ENCODE measurements around the gene SLC39A3. TPM values are rescaled to one million over a fixed set of nuclear protein-coding genes. Genes with fewer than 3 reads are reported as not detected.

SLC39A3 gene
- total RNA-seq, 1 donor from 2014 or later = 22.6 TPM

DNA sequence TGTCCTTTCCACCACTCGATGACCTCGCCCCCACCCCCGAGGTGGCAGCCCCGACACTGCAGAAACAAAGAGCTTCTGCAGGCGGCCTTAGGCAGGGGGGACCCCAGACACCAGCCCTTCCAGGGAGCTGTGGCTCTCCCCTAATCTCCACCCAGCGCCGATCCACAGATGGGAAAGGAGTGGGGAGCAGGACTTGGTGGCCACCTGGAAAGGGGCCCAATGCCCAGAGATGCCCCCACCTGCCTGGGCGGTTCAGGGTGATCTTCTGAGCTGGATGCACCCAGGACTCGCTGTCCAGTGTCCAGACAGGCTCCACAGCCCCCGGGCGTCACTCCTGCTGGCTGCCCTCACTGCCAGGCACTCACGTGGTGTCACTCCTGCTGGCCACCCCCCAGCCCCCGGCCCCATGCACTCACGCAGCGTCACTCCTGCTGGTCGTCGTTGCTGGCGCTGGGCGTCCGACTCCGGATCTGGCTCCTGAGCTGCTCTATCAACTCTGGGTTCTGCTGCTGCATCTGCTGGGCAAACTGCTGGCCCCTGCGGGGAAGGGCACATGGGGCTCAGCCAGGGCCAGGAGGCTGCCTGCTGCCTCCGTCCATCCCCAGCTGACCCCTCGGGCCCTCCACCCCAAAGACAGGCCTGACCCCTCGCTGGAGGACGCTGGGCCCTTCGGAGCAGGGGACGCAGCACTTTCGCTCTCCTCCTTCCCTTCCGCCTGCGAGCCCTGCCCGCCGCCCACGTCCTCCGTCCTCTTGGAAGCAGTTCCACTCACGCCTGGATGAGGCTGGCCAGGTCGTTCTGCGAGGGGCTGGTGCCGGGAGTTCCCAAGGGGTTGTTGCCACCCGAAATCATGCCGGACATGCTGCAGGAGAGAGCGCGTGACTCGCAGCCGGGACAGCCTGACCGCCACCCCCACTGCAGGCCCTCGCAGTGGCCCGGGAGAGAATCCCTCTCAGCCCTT is 17.4 kb upstream of the SLC39A3 start:
- TF ChIP-seq, protein P1, sequence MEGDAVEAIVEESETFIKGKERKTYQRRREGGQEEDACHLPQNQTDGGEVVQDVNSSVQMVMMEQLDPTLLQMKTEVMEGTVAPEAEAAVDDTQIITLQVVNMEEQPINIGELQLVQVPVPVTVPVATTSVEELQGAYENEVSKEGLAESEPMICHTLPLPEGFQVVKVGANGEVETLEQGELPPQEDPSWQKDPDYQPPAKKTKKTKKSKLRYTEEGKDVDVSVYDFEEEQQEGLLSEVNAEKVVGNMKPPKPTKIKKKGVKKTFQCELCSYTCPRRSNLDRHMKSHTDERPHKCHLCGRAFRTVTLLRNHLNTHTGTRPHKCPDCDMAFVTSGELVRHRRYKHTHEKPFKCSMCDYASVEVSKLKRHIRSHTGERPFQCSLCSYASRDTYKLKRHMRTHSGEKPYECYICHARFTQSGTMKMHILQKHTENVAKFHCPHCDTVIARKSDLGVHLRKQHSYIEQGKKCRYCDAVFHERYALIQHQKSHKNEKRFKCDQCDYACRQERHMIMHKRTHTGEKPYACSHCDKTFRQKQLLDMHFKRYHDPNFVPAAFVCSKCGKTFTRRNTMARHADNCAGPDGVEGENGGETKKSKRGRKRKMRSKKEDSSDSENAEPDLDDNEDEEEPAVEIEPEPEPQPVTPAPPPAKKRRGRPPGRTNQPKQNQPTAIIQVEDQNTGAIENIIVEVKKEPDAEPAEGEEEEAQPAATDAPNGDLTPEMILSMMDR (IDR thresholded peaks at IDR 0.05; ENCODE audit: borderline replicate concordance) = no peak
- no peak for DNase-seq
- no peaks in the 10 kb centered on the region for H3K27me3 ChIP-seq (ENCODE audit: low read depth)
- no peaks in the 10 kb centered on the region for H3K4me1 ChIP-seq
- no peak overlapping the region for H3K4me3 ChIP-seq
- peaks cover 91% of the 10 kb centered on the region for H3K36me3 ChIP-seq
- H3K27ac ChIP-seq (replicated peaks) = no peak overlapping the region
- no peaks in the 10 kb centered on the region for H3K9me3 ChIP-seq (replicated peaks)
- intact Hi-C loops (cut with micrococcal nuclease) = no loop called here

DNA sequence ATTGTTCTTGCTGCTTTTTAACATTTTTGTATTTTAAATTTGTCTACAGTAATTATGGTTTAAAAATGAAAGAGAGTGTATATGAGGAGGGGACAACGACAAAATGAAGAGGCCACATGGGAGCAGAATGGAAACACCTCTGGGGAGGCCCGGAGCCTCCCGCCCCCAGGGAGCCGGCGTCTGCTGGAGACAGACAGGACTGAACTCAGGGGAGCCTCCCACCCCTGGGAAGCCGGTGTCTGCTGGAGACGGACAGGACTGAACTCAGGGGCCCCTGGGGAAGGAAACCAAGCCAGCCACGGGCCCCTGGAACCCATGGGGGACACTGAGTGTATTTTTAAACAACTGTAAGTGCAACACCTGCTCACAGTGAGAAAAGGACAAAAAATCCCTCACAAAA is 16.7 kb upstream of the SLC39A3 start:
- peaks cover 85% of the 10 kb centered on the region for H3K36me3 ChIP-seq
- no peaks in the 10 kb centered on the region for H3K27me3 ChIP-seq (ENCODE audit: low read depth)
- no peak for DNase-seq
- TF ChIP-seq, protein P1 (IDR thresholded peaks at IDR 0.05; ENCODE audit: borderline replicate concordance) = no peak
- H3K27ac ChIP-seq (replicated peaks) = no peak overlapping the region
- H3K4me3 ChIP-seq = no peak overlapping the region
- no peaks in the 10 kb centered on the region for H3K9me3 ChIP-seq (replicated peaks)
- H3K4me1 ChIP-seq = no peaks in the 10 kb centered on the region
- intact Hi-C loops (cut with micrococcal nuclease) = no loop called here

DNA sequence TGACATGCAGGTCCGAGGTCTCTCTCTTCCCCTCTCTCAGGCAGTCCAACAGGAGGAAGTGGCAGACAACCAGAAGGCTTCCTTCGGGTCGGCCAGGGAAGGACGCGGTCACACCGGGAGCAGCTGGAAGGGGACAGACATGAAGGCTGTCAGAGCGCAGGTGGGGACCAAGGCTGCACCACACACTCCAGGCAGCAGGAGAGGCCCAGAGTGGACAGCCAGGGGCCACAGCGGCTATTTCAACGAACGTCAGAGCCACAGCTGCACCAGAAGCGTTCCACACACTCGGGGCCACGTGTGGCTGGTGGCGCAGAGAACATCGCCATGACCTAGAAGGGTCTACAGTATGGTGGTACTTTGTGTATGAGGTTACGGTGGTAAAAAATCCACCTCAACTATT is 16.0 kb upstream of the SLC39A3 start:
- H3K27me3 ChIP-seq (ENCODE audit: low read depth) = no peaks in the 10 kb centered on the region
- intact Hi-C loops (cut with micrococcal nuclease) = no loop called here
- H3K4me3 ChIP-seq = no peak overlapping the region
- no peak for DNase-seq
- H3K27ac ChIP-seq (replicated peaks) = no peak overlapping the region
- TF ChIP-seq, protein P1 (IDR thresholded peaks at IDR 0.05; ENCODE audit: borderline replicate concordance) = no peak
- H3K4me1 ChIP-seq = no peaks in the 10 kb centered on the region
- no peaks in the 10 kb centered on the region for H3K9me3 ChIP-seq (replicated peaks)
- peaks cover 78% of the 10 kb centered on the region for H3K36me3 ChIP-seq

DNA sequence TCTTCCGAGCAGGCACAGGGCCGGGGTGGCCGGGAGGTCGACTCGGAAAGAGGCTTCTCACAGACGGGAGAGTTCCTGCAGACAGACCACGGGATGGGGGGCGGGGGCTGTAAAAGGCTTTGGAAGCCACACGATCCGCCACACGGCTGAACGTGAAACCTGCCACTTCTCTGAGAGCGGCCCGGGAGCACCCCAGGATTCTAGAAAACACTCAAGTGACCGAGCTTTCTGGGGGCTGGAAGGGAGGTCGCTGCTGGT is 15.6 kb upstream of the SLC39A3 start:
- Histone ChIP-seq H3K4me3 (no peak overlapping the region), H3K27me3 (ENCODE audit: low read depth) (no peaks in the 10 kb centered on the region), H3K9me3 (replicated peaks) (no peaks in the 10 kb centered on the region), H3K36me3 (peaks cover 74% of the 10 kb centered on the region), H3K27ac (replicated peaks) (no peak overlapping the region), H3K4me1 (no peaks in the 10 kb centered on the region)
- DNase-seq = no peak
- TF ChIP-seq, protein P1 (IDR thresholded peaks at IDR 0.05; ENCODE audit: borderline replicate concordance) = no peak
- intact Hi-C loops (cut with micrococcal nuclease) = no loop called here

DNA sequence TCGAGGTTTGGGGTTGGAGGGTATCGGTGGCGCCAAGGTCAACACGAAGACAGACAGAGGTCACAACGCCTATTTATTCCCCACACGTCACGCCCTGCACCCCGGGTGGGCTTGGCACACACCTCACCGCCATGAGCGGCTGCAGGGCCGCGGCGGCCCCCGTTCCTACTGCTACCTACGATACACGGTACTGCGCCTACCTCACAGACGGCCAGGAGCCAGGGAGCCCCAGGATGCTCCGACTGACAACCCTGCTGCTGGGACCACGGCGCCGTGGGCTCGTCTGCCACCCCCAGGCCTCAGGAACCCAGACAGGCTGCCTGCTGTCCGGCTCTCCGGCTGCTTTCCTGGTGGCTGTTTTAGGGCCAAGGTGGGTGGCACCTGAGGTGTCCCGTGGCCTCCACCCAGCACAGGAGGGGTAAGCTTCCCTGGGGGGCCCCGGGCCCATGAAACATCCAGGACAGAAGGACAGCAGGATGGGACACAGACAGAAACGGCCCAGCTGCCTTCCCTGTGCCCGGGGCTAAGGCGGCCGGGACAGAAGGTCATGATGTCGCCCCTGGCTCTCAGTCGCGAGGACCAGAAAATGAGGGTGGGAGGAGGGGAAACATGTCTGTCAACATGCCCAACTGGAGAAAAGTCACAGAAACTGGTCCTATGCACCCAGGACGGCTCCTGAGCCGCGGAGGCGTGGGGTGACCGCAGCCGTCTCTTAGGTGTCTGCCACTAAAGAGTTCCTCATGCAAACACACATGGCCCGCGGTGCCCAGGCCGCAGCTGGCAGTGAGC is 15.0 kb upstream of the SLC39A3 start:
- intact Hi-C loops (cut with micrococcal nuclease) = no loop called here
- DNase-seq = no peak
- H3K27ac ChIP-seq (replicated peaks) = no peak overlapping the region
- H3K36me3 ChIP-seq = peaks cover 68% of the 10 kb centered on the region
- TF ChIP-seq, protein P1 (IDR thresholded peaks at IDR 0.05; ENCODE audit: borderline replicate concordance) = no peak
- H3K9me3 ChIP-seq (replicated peaks) = no peaks in the 10 kb centered on the region
- H3K4me3 ChIP-seq = no peak overlapping the region
- H3K27me3 ChIP-seq (ENCODE audit: low read depth) = no peaks in the 10 kb centered on the region
- no peaks in the 10 kb centered on the region for H3K4me1 ChIP-seq
